Superior temporal gyrus (tissue), 1 donor: ENCODE data around the gene SFR1.

Source experiments
- DNase-seq: peaks from one replicate; pipeline ENCODE4 v3.0.0-alpha.2; 2016; ENCODE audit errors: extremely low spot score

SFR1 gene

GRCh38 chr10:104104926-104105325 lies 17.0 kb upstream of the SFR1 start:
- DNase-seq, result no peak

- DNase-seq, result no peak
Observed at GRCh38 chr10:104109908-104110662, 11.9 kb upstream of the SFR1 start.

- DNase-seq, result no peak
Observed at GRCh38 chr10:104113376-104113956, 8.5 kb upstream of the SFR1 start.

DNA sequence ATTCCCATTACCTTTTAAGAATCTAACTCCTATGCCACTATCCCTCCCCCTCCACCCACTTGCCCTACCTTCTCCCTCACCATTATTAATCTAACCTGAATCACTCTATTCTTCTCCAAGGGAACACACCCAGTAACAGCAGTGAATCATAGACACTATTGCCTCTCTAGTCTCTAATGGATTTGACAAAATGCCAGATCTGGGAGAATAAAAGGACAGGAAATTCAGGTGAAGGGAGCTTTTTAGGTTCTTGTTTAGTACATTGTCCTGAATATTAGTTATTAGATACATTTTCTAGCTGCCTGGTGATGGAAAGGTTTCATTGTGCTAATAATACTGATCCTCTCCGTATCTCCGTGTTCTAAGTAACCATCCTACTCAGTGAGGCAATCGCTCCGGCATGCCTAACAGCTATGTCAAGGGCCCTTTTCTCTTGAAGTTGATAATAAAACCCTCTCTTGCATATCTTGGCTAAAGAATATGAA lies 4.1 kb upstream of the SFR1 start:
- no peak for DNase-seq

GRCh38 chr10:104119996-104120395 lies 2.0 kb upstream of the SFR1 start:
- no peak for DNase-seq

DNA sequence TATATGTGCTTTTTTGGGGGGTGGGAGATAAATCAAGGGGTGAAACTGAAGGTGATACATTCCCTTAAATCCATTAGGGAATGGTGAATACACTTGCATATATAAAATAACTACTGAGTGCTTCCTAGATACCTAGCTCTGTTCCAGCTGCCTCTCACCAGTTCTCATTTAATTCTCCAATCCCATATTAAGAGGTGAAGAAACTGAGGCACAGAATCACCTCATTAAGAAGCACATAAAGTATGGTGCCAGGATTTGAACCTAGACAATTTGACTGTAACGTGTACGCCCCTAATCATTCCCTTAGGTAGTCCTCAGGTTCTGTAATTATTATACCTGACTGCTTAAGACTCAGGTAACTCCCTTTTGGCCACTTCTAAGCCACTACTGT lies 1.5 kb upstream of the SFR1 start:
- DNase-seq, result no peak

DNA sequence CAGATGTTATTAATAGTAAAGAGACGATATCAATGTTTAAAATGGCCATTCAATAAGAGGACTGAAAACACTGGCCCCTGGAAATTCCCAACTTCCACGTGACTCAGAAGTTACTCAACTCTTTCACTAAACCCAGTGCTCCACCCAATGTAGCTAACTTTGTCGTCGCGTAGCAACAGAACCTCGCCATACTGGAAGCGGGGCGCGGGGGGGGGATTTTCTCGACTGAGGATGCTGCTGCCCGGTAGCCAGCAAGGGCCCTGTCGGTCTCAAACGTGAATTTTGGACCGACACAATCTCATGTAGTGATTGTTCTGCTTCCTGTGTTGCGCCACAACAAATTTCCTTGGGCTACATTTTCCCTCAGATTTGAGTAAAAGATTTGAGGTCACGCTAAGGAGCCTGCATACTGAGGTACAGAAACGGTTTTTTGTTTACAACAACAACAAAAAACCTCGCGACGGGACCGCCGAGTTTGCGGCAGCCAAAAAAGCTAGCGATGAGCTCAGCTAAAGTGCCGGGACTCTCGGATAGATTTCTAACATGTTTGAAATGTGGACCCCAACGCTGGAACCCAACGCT lies 977 bp upstream of the SFR1 start:
- peak; percentile 74 for DNase-seq

DNA sequence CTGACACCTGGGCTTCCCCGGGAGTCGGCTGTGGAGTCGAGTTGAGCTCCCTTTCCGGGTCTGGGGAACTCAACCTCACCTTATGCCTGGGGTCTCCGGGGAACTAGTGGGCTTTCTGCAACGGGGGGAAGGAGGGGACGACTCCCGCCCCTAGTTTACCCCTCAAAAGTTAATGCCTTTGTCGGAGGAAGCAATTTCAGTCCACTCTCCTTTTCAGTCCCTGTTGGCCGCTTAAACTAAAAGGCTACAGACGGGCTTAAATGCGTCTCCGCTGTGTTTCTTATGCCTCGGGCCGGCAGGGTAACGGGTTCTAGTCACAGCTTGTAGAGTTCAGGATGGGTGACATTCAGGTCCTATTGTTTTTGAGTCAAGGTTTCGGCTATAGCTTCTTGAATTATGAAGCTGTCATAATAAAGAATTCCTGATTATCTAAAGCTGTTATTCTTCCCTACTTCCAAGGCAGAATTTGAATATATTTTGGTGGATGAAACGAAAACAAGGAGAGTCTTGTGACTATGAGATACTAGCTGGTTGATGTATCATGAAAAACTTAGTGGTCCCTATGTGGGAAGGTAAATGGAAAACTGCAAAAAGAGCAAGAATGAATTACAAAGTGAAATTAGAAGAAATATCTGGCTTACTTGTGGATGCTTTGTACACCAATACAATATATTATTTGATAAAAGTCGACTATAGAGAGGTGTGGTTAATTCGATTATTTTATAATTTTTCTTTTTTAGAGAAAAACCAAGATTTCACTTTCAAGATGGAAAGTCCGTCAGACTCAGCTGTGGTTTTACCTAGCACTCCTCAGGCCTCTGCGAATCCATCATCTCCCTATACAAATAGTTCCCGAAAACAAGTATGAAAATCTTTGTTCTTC lies 495 bp downstream of the SFR1 start:
- peak; percentile 72 for DNase-seq

- DNase-seq, result peak; percentile 83
Observed at GRCh38 chr10:104123397-104123796, 1.4 kb downstream of the SFR1 start.

- no peak for DNase-seq
Observed at GRCh38 chr10:104127411-104127810, 5.4 kb downstream of the SFR1 start.

GRCh38 chr10:104128214-104128613 lies 6.2 kb downstream of the SFR1 start:
- no peak for DNase-seq

- no peak for DNase-seq
Observed at GRCh38 chr10:104130041-104130440, 8.1 kb downstream of the SFR1 start.

DNA sequence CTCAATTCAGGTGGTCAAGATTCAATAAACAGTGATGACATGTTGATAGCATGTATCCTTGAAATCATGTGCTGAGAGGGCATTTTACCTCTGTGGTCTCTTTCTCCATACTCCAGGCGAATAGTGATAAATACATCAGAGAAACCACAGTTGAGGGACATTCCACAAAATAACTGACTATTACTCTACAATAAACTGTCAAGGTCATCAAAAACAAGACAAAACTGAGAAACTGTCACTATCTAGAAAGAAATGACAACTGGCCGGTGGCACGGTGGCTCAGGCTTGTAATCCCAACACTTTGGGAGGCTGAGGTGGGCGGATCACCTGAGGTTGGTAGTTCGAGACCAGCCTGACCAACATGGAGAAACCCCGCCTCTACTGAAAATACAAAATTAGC lies 16.2 kb downstream of the SFR1 start:
- DNase-seq, result no peak

- DNase-seq, result no peak
Observed at GRCh38 chr10:104139221-104139620, 17.2 kb downstream of the SFR1 start.

DNA sequence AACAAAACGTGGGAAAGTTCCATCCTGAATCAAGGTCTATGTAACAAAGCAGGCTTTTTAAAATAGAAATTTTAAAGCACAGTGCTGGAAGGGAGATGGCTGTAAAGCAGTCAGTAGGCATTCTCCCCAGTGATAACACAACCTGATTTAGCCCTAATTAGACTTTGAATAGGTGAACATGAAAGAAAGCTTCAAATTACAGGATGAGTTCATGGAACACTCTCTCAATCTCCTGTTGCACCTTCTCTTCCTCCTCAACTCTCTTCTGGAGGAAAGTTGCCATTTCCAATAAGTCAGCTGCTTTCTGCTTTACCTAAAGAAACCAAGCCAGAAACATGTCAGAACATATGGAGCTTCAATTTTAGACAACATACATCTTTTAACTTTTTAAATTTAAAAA lies 20.1 kb downstream of the SFR1 start:
- no peak for DNase-seq

DNA sequence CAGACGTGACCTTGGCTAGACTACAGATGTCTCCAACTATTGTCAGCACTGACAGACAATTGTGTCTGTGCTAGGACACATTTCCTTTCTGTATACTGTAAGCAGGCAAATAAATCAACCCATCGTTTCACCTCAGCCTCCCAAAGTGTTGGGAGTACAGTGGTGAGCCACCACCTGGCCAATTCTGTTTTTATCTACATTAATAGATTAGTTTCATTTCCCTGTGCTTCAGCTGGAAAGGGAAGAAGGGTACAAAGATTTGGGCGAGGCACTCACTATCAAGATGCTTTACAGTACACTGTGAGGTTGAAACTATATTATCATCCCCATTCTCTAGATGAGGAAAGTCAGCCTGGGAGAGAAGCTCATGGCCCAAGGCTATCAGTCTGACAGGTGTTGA lies 21.9 kb downstream of the SFR1 start:
- DNase-seq, result no peak

DNA sequence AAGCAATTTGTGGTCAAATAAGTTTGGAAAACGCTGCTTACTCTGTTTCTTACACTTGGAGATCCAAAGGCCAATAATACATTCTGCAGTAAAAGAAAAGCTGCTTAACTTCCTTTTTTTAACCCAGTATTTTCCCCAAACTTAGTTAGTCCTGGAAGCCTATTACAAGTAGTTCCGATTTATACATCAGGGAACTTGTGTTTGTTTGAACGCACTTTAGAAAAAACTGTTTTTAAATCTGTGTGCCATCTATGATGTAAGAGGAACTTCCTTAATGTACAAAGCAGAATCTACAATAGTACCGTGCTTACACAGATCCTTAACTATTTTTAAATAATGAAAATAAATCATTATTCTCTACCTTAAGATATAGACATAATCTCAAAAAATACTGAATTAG lies 23.0 kb downstream of the SFR1 start:
- no peak for DNase-seq

DNA sequence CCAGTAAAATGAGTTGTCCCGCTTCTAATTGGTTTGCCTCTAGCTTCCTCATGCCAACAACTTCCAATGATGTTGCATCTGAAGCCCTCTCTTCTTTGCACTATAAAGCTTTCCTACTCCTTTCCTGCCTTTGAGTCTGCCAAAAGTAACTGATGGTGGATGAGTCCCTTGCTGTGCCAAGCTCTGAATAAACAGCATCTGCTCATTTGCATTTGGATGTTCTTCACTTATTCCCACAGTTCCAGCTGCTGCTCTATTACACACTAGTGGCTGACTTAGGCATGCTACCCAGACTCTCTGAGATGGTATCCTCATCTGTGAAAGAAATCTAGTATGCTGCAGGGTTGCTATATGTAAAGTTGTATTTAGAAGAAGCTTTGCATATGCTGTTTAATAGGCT lies 24.9 kb downstream of the SFR1 start:
- DNase-seq, result peak; percentile 94

DNA sequence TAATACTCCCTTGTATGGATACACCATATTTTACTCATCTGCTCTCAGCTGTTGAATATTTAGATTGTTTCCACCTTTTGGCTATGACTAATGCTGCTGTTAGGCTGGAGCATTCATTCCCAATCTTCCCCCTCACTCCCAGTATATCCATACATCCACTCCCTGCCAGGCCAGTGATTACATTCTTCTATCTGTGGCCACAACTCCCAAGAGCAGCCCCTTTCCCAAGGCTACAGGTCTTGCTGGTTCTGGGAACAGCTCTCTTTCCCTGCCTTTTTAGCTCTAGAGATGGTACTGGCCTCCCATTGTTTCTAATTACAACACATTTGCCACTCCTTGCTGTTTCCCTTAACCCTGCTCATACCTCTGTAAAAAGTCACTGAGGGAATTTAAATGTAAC lies 28.2 kb downstream of the SFR1 start:
- DNase-seq, result no peak

DNA sequence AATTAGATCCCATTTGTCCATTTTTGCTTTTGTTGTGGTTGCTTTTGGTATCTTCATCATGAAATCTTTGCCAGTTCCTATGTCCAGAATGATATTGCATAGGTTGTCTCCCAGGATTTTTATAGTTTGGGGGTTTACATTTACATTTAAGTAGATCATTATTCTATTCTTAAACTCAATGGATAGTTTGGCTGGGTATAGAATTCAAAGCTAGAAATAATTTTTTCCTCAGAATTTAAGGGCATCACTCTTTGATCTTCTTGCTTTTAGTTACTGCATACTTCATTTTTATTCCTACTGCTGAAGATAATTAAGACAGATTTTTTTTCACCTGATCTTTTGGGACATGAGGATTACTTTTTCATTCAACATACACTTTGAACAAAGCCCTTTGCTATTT lies 29.8 kb downstream of the SFR1 start:
- no peak for DNase-seq

GRCh38 chr10:104155591-104155990 lies 33.6 kb downstream of the SFR1 start:
- no peak for DNase-seq

- no peak for DNase-seq
Observed at GRCh38 chr10:104170610-104171254, 48.8 kb downstream of the SFR1 start.
